ENCODE data around the gene FBLN7.

DNA sequence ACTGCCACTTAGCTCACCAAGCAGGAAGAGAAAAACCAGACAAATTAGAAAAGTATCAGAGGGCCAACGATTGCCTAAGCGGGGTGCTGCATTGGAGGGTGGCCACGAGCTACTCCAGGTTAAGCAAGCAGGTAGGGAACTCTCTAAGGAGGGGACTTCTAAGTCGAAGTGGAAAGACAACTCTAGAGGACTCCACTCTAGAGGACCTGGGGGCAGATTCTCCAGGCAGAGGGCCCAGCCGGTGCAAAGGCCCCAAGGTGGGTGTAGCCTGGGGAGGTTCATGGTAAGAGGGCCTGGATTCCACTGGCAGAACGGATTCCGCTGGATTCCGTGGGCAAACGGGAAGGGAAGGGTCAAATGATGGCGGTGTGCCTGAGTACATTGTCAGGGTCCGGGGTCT lies 12.7 kb downstream of the FBLN7 start:
- TF ChIP-seq, protein P1, sequence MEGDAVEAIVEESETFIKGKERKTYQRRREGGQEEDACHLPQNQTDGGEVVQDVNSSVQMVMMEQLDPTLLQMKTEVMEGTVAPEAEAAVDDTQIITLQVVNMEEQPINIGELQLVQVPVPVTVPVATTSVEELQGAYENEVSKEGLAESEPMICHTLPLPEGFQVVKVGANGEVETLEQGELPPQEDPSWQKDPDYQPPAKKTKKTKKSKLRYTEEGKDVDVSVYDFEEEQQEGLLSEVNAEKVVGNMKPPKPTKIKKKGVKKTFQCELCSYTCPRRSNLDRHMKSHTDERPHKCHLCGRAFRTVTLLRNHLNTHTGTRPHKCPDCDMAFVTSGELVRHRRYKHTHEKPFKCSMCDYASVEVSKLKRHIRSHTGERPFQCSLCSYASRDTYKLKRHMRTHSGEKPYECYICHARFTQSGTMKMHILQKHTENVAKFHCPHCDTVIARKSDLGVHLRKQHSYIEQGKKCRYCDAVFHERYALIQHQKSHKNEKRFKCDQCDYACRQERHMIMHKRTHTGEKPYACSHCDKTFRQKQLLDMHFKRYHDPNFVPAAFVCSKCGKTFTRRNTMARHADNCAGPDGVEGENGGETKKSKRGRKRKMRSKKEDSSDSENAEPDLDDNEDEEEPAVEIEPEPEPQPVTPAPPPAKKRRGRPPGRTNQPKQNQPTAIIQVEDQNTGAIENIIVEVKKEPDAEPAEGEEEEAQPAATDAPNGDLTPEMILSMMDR (IDR thresholded peaks at IDR 0.05): no peak
- TF ChIP-seq ZFX (IDR thresholded peaks at IDR 0.05; ENCODE audit: borderline replicate concordance): no peak

All from 22Rv1 (cell line).